NCI-H2029 treated with DMSO at 0.1 percent for 48 hours (cell line): ENCODE measurements around the gene METTL9.
"Not testable (repeated sequence)": the region's sequence is repeated elsewhere in the genome, so short reads cannot be mapped to it uniquely, and the experiment has no call there.

Experiments
- DNase-seq: peaks from one replicate; lab custom pipeline; 2025; lab: John Stamatoyannopoulos, UW

The METTL9 gene

GRCh38 chr16:21599122-21600030 is at the start of gene METTL9:
Gene METTL9, plus strand, starts transcription at chr16:21599577. Its CDS starts 157 bp downstream, at chr16:21599734.
- peak; percentile 77 for DNase-seq

- DNase-seq, result not testable (repeated sequence)
Measured at GRCh38 chr16:21549975-21550374, 49.4 kb upstream of the METTL9 start.

- not testable (repeated sequence) for DNase-seq
Measured at GRCh38 chr16:21550435-21550834, 48.9 kb upstream of the METTL9 start.

- DNase-seq, result not testable (repeated sequence)
Measured at GRCh38 chr16:21551076-21551475, 48.3 kb upstream of the METTL9 start.

GRCh38 chr16:21551600-21551999 is 47.8 kb upstream of the METTL9 start:
- not testable (repeated sequence) for DNase-seq

GRCh38 chr16:21553481-21554296 is 45.7 kb upstream of the METTL9 start:
- DNase-seq, result not testable (repeated sequence)

GRCh38 chr16:21554795-21555585 is 44.4 kb upstream of the METTL9 start:
- DNase-seq, result peak; percentile 63

- DNase-seq, result not testable (repeated sequence)
Measured at GRCh38 chr16:21555621-21556020, 43.8 kb upstream of the METTL9 start.

- DNase-seq, result not testable (repeated sequence)
Measured at GRCh38 chr16:21556026-21556595, 43.3 kb upstream of the METTL9 start.

- not testable (repeated sequence) for DNase-seq
Measured at GRCh38 chr16:21556651-21557241, 42.6 kb upstream of the METTL9 start.

- no peak for DNase-seq
Measured at GRCh38 chr16:21560462-21560861, 38.9 kb upstream of the METTL9 start.

GRCh38 chr16:21563676-21564075 is 35.7 kb upstream of the METTL9 start:
- no peak for DNase-seq

- DNase-seq, result not testable (repeated sequence)
Measured at GRCh38 chr16:21564367-21564766, 35.0 kb upstream of the METTL9 start.

- no peak for DNase-seq
Measured at GRCh38 chr16:21565507-21565860, 33.9 kb upstream of the METTL9 start.

- no peak for DNase-seq
Measured at GRCh38 chr16:21565861-21566669, 33.3 kb upstream of the METTL9 start.

GRCh38 chr16:21566891-21567414 is 32.4 kb upstream of the METTL9 start:
- DNase-seq, result no peak

- DNase-seq, result not testable (repeated sequence)
Measured at GRCh38 chr16:21567496-21567895, 31.9 kb upstream of the METTL9 start.

- DNase-seq, result no peak
Measured at GRCh38 chr16:21568502-21569189, 30.7 kb upstream of the METTL9 start.

- no peak for DNase-seq
Measured at GRCh38 chr16:21570676-21571017, 28.7 kb upstream of the METTL9 start.

- DNase-seq, result not testable (repeated sequence)
Measured at GRCh38 chr16:21573506-21573905, 25.9 kb upstream of the METTL9 start.
